ENCODE measurements around the gene SELENOO. TPM values are rescaled to one million over a fixed set of nuclear protein-coding genes. Genes with fewer than 3 reads are reported as not detected.

The SELENOO gene
- total and polyA plus RNA-seq, 12 donors: 9.6 to 29.8 (median 12.2) TPM

DNA sequence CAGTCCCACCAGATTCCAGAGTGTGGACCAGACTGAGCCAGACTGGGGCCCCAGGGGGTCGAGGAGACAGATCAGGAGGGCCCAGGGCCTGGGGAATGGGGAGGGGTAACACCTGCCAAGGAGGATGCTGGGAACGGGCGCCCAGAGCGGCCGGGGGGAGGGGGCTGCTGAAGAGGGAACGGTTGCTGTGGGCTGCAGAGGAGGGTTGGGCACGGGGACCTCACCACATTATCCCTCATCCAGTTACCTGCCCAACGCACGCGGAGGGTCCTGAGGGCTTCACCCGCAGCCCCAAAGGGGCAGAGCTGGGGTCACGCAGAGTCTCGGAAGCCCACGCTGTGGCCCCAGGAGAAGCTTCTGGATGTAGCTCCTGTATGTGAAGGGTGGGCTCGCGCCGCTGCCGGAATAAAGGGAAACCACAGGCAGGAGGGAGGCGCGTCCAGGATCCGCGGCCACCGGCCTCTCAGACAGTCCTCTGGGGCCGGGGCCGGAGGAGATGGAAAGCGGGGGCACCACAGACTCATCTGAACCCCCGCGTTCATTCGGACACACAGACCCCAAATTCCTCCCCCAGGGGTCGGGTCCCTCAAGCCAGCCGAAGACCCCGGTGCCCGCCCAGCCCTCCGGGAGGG is 866 bp upstream of the SELENOO start:
- H3K4me1 ChIP-seq: peaks cover 4 to 39% (median 23%) of the 10 kb centered on the region in 9 donors
- H3K36me3 ChIP-seq: peaks cover 0 to 58% (median 9%) of the 10 kb centered on the region in 9 donors
- peak overlapping the region in 8 of 10 donors; percentile 68 to 91 (median 86) for H3K27ac ChIP-seq
- ATAC-seq (peak; percentile 2 to 25 (median 6)), DNase-seq (no peak)
- peak overlapping the region; percentile 33 to 98 (median 75) for H3K4me3 ChIP-seq
- WGBS, 2 donors: 11 to 15% methylated on average over 27 to 34 of the region's 34 CpGs
- no peaks in the 10 kb centered on the region for H3K9me3 ChIP-seq
- H3K27me3 ChIP-seq: no peaks in the 10 kb centered on the region
- intact Hi-C loops (cut with DNase I): loop anchor here in 3 of 10 donors (10.0 kb wide), 2 partner anchors 265 to 275 kb away; no protein-coding TSS in a partner anchor
- TF ChIP-seq CTCF (IDR thresholded peaks at IDR 0.05): no peak

DNA sequence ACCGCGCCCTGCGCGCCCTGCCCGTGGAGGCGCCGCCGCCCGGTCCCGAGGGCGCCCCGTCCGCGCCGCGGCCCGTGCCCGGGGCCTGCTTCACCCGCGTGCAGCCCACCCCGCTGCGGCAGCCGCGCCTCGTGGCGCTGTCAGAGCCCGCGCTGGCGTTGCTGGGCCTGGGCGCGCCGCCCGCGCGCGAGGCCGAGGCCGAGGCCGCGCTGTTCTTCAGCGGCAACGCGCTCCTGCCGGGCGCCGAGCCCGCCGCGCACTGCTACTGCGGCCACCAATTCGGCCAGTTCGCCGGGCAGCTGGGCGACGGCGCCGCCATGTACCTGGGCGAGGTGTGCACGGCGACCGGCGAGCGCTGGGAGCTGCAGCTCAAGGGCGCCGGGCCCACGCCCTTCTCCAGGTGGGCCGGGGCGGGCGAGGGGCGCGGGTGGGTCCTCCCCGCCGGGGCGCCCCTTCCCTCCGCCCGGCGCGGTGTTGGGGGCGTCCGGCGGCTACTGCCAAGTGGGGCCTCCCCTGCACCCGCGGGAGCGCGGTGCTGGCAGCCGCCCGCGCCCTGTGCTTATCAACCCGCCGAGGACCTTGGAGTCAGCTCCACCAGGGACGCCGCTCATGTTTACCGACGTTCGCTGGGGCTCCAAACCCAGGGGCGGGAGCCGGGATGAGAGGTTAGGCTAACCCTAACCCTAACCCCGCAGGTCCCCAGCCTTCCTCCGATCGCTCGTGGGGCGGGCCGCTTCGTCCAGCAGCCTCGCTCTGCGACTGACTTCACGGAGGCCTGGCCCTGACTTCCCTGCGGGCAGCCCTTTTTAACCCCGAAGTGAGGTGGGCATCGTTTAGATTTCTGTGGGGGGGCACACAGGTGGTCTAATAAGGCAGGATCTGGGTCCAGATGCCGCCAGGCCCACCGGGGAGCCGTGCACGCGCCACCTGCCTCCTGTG is 649 bp downstream of the SELENOO start:
- ATAC-seq: peak in 3 of 8 donors; percentile 10 to 30 (median 21)
- Histone ChIP-seq H3K27me3 (no peaks in the 10 kb centered on the region), H3K4me1 (peaks cover 10 to 45% (median 36%) of the 10 kb centered on the region in 9 donors), H3K27ac (peak overlapping the region; percentile 68 to 91 (median 86)), H3K4me3 (peak overlapping the region; percentile 63 to 98 (median 76)), H3K9me3 (no peaks in the 10 kb centered on the region), H3K36me3 (peaks cover 0 to 57% (median 9%) of the 10 kb centered on the region in 9 donors)
- TF ChIP-seq CTCF (IDR thresholded peaks at IDR 0.05): no peak
- DNase-seq: no peak
- intact Hi-C loops (cut with DNase I): loop anchor here in 2 of 10 donors (10.0 kb wide), 1 partner anchor 267 kb away; no protein-coding TSS in a partner anchor
- WGBS, 2 donors: 2% methylated on average over 99 to 115 of the region's 115 CpGs

GRCh38 chr22:50202130-50202666 is 1.4 kb downstream of the SELENOO start:
- TF ChIP-seq CTCF (IDR thresholded peaks at IDR 0.05): no peak
- H3K9me3 ChIP-seq: no peaks in the 10 kb centered on the region
- DNase-seq (no peak), ATAC-seq (no peak)
- H3K4me3 ChIP-seq: peak overlapping the region; percentile 63 to 98 (median 76)
- WGBS, 2 donors: 59 to 62% methylated on average over 13 of the region's 13 CpGs
- intact Hi-C loops (cut with DNase I): loop anchor here in 2 of 10 donors (10.0 kb wide), 1 partner anchor 267 kb away; no protein-coding TSS in a partner anchor
- H3K27ac ChIP-seq: peak overlapping the region in 3 of 10 donors; percentile 37 to 91 (median 50)
- peaks cover 0 to 57% (median 13%) of the 10 kb centered on the region in 9 donors for H3K36me3 ChIP-seq
- peaks cover 14 to 52% (median 43%) of the 10 kb centered on the region in 9 donors for H3K4me1 ChIP-seq
- H3K27me3 ChIP-seq: no peaks in the 10 kb centered on the region

- H3K27me3 ChIP-seq: no peaks in the 10 kb centered on the region
- H3K4me3 ChIP-seq: no peak overlapping the region
- DNase-seq (no peak), ATAC-seq (no peak)
- peaks cover 16 to 57% (median 47%) of the 10 kb centered on the region in 9 donors for H3K4me1 ChIP-seq
- 97 to 98% methylated on average over 1 of the region's 1 CpG for WGBS, 2 donors
- no peaks in the 10 kb centered on the region for H3K9me3 ChIP-seq
- TF ChIP-seq CTCF (IDR thresholded peaks at IDR 0.05): no peak
- intact Hi-C loops (cut with DNase I): loop anchor here in 2 of 10 donors (10.0 kb wide), 1 partner anchor 268 kb away; no protein-coding TSS in a partner anchor
- H3K27ac ChIP-seq: no peak overlapping the region
- peaks cover 0 to 57% (median 19%) of the 10 kb centered on the region in 9 donors for H3K36me3 ChIP-seq
Measured at GRCh38 chr22:50203288-50203687, 2.5 kb downstream of the SELENOO start.

All from heart right ventricle (tissue), 16 donors.